ENCODE data around the gene KRTAP1-4.
"Not testable (repeated sequence)": the region's sequence is repeated elsewhere in the genome, so short reads cannot be mapped to it uniquely, and the experiment has no call there.

The KRTAP1-4 gene

GRCh38 chr17:41046735-41047465 is 16.9 kb upstream of the KRTAP1-4 start, which contains the start of gene KRTAP2-1:
TSS of gene KRTAP2-1 (minus strand) at chr17:41047316. CDS start at chr17:41047267, 49 bp downstream.
- not testable (repeated sequence) for DNase-seq

GRCh38 chr17:41042953-41043352 is 13.0 kb upstream of the KRTAP1-4 start:
- DNase-seq, result no peak

- not testable (repeated sequence) for DNase-seq
Measured at GRCh38 chr17:41040783-41041571, 11.0 kb upstream of the KRTAP1-4 start, which contains the start of gene KRTAP1-1. TSS of gene KRTAP1-1 (minus strand) at chr17:41041450. CDS start at chr17:41041397, 53 bp downstream.

GRCh38 chr17:41037853-41038350 is 7.9 kb upstream of the KRTAP1-4 start:
- no peak for DNase-seq

GRCh38 chr17:41034346-41034935 is 4.4 kb upstream of the KRTAP1-4 start, which contains the start of gene KRTAP1-3:
TSS of gene KRTAP1-3 (minus strand) at chr17:41034874. CDS start at chr17:41034821, 53 bp downstream.
- DNase-seq, result not testable (repeated sequence)

GRCh38 chr17:41026715-41027471 is 3.1 kb downstream of the KRTAP1-4 start, which contains the start of gene KRTAP1-5:
TSS of gene KRTAP1-5 (minus strand) at chr17:41027208. CDS start at chr17:41027155, 53 bp downstream.
- DNase-seq, result peak; percentile 72

GRCh38 chr17:41024697-41025096 is 5.3 kb downstream of the KRTAP1-4 start:
- DNase-seq, result peak; percentile 73

- no peak for DNase-seq
Measured at GRCh38 chr17:41020336-41020735, 9.7 kb downstream of the KRTAP1-4 start.

GRCh38 chr17:41019415-41019814 is 10.6 kb downstream of the KRTAP1-4 start:
- no peak for DNase-seq

- DNase-seq, result no peak
Measured at GRCh38 chr17:41018541-41018940, 11.5 kb downstream of the KRTAP1-4 start.

- DNase-seq, result no peak
Measured at GRCh38 chr17:41016578-41017215, 13.3 kb downstream of the KRTAP1-4 start.

- no peak for DNase-seq
Measured at GRCh38 chr17:41015454-41015853, 14.5 kb downstream of the KRTAP1-4 start.

- DNase-seq, result peak; percentile 58
Measured at GRCh38 chr17:41013606-41014005, 16.4 kb downstream of the KRTAP1-4 start.

GRCh38 chr17:41013181-41013580 is 16.8 kb downstream of the KRTAP1-4 start:
- DNase-seq, result no peak

GRCh38 chr17:41012326-41013120 is 17.5 kb downstream of the KRTAP1-4 start:
- no peak for DNase-seq

GRCh38 chr17:41010441-41010840 is 19.6 kb downstream of the KRTAP1-4 start:
- DNase-seq, result no peak

GRCh38 chr17:41009936-41010335 is 20.1 kb downstream of the KRTAP1-4 start:
- DNase-seq, result no peak

GRCh38 chr17:41009301-41009760 is 20.7 kb downstream of the KRTAP1-4 start:
- no peak for DNase-seq

GRCh38 chr17:41008811-41009210 is 21.2 kb downstream of the KRTAP1-4 start, which contains the start of gene KRTAP3-1:
TSS of gene KRTAP3-1 (minus strand) at chr17:41009128. CDS start at chr17:41009074, 54 bp downstream.
- DNase-seq, result no peak

GRCh38 chr17:41004397-41004796 is 25.6 kb downstream of the KRTAP1-4 start:
- no peak for DNase-seq

- no peak for DNase-seq
Measured at GRCh38 chr17:41003926-41004325, 26.1 kb downstream of the KRTAP1-4 start.

All from fibroblast of upper back skin (primary cell).